HUES64 (cell line): ENCODE results near the gene HOXA13.

Experiments used
- H3K27ac ChIP-seq: 2 replicates; pipeline ENCODE4 v1.7.0; 2013; ENCODE audit warnings: low read depth, low read length, inconsistent platforms
- H3K27me3 ChIP-seq: 2 replicates; pipeline ENCODE4 v1.6.1; 2013; ENCODE audit warnings: mild to moderate bottlenecking, low read length; ENCODE audit not compliant: insufficient read depth
- H3K36me3 ChIP-seq: 2 replicates; pipeline ENCODE4 v1.6.1; 2013; ENCODE audit warnings: mild to moderate bottlenecking, low read length; ENCODE audit not compliant: insufficient read depth
- H3K4me1 ChIP-seq: 2 replicates; pipeline ENCODE4 v1.6.1; 2013; ENCODE audit warnings: mild to moderate bottlenecking, low read length, moderate library complexity; ENCODE audit not compliant: insufficient read depth
- H3K4me3 ChIP-seq: 2 replicates; pipeline ENCODE4 v1.5.1; 2013; ENCODE audit warnings: mild to moderate bottlenecking, low read length, moderate library complexity
- H3K9ac ChIP-seq: 2 replicates; pipeline ENCODE4 v1.6.1; 2013; ENCODE audit warnings: mild to moderate bottlenecking, low read depth, low read length
- H3K9me3 ChIP-seq: 2 replicates; pipeline ENCODE4 v1.6.1; 2013; ENCODE audit warnings: low read depth, low read length; ENCODE audit not compliant: insufficient read depth
- WGBS: fragments of 150-250, 120-280 bp; methylation state at CpG from one replicate; pipeline ENCODE4 v1.1.7; 2013; ENCODE audit warnings: missing lambda C conversion rate; 5-methylcytosine and 5-hydroxymethylcytosine counted together

The HOXA13 gene

DNA sequence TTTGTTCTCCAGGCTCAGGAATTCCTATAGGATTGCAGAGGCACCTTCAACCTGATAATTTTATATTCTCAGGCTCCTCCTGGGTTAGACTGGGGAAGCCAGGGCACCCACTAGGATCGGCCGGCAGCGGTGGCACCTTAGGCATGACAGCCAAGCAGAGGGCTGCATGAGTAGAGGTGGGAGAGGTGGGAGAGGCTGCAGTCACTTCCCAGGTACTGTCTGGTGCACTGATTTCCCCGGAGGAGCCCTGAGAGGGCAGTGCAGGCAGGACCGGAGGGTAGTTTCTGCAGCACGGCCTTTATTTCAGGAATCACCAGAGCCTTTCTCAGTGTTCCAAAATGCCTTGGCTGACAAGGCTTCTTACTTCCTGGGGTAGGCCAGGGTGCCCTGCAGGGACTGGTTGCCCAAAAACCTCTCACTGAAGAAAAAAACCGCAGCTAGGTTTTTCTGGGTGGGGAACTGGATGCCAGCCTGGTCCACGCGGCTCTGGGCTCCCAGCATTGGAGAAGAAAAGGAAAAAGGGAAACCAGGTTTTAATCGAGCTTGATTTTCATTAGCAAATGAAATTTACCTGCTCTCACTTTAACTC, 3.6 kb upstream of the HOXA13 start:
- Histone ChIP-seq H3K27me3 (peaks cover 100% of the 10 kb centered on the region), H3K4me1 (no peaks in the 10 kb centered on the region)

DNA sequence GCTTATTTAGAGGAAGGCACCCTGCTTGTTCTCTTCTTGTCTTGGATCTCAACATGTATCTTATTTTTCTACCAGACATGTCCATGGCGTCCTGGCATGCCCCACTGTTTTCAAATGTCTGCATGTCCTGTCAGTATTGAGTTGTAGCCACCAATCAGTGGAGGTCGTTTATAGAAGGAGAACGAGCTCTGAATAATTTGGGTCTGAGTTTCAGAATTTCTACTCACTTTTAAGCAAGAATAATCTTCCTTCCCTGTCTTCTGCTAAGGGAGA, 2.9 kb upstream of the HOXA13 start:
- H3K9me3 ChIP-seq = no peaks in the 10 kb centered on the region
- 11% methylated on average over 2 of the region's 3 CpGs for WGBS
- H3K4me1 ChIP-seq = no peaks in the 10 kb centered on the region
- no peak overlapping the region for H3K4me3 ChIP-seq
- H3K36me3 ChIP-seq = no peaks in the 10 kb centered on the region
- H3K27me3 ChIP-seq = peaks cover 100% of the 10 kb centered on the region
- no peak overlapping the region for H3K9ac ChIP-seq
- H3K27ac ChIP-seq = no peak overlapping the region

More for the DNA sequence above, 3.6 kb upstream of the HOXA13 start:
- Histone ChIP-seq H3K36me3 (no peaks in the 10 kb centered on the region), H3K27ac (no peak overlapping the region), H3K9me3 (no peaks in the 10 kb centered on the region), H3K9ac (no peak overlapping the region), H3K4me3 (no peak overlapping the region)
- WGBS = 17% methylated on average over 10 of the region's 10 CpGs

DNA sequence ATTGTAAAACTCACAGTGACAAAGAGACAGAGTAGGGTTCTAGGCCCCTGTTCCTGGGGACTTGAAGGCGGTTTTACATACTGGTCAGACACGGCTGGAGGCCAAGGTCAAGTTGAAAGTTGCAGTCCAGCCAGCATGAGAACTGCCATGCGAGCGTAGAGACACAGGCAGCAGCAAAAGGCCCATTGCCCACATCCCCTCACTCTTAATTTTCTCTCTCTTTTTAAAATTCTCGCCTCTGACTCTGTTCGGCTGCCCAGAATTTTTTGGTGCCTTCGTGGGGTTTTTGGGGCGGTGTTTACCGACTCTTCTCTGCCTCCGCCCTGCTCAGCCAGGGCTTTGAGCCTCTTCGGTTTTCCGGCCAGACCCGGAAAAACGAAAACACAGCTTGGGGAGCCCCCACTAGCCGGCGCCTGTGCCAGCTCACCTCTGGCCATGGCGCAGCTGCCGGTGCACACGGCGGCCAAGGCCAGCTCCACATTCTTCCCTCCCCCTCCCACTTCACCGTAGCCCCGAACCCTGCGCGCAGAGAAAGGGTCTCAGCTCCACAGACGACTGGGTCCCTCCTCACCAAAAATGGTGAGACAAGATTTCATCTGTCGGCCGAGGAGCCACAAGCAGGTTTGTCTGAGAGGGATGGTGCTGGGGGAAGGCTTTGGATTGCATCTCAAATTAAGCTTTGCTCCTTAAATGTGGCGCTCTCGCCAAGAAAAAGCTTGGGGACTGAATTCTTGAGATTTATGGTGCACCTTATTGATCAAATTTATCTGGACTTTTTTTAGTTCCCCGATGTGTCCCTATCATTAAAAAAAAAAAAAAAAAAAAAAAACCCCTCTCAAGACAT, 2.3 kb upstream of the HOXA13 start:
- 6% methylated on average over 30 of the region's 30 CpGs for WGBS
- no peaks in the 10 kb centered on the region for H3K4me1 ChIP-seq
- H3K9ac ChIP-seq = no peak overlapping the region
- no peak overlapping the region for H3K4me3 ChIP-seq
- H3K27ac ChIP-seq = no peak overlapping the region
- peaks cover 100% of the 10 kb centered on the region for H3K27me3 ChIP-seq
- no peaks in the 10 kb centered on the region for H3K36me3 ChIP-seq
- H3K9me3 ChIP-seq = no peaks in the 10 kb centered on the region

DNA sequence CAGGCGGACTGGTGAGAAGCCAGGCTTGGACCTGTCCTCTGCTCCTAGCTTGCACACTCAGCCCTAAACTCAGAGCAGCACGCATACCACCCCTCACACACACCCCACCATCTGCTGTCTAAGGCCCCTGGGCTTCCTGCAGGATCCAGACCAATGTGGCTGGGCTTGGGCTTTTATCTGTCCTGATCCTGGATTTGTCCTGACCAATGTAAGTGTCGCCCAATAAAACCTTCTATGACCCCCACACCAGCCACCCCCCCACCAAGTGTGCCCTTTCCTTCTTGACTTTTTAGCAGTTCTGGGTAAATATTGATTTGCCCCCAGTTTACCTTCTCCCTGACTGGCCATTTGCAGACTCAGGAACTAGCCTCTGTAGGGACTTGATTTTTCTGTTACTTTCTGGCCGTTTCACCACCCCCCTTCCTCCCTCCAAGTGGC, 1.7 kb upstream of the HOXA13 start:
- Histone ChIP-seq H3K27me3 (peaks cover 100% of the 10 kb centered on the region), H3K4me1 (no peaks in the 10 kb centered on the region), H3K27ac (no peak overlapping the region), H3K9ac (no peak overlapping the region), H3K4me3 (no peak overlapping the region), H3K36me3 (no peaks in the 10 kb centered on the region), H3K9me3 (no peaks in the 10 kb centered on the region)
- WGBS = 14% methylated on average over 4 of the region's 4 CpGs

DNA sequence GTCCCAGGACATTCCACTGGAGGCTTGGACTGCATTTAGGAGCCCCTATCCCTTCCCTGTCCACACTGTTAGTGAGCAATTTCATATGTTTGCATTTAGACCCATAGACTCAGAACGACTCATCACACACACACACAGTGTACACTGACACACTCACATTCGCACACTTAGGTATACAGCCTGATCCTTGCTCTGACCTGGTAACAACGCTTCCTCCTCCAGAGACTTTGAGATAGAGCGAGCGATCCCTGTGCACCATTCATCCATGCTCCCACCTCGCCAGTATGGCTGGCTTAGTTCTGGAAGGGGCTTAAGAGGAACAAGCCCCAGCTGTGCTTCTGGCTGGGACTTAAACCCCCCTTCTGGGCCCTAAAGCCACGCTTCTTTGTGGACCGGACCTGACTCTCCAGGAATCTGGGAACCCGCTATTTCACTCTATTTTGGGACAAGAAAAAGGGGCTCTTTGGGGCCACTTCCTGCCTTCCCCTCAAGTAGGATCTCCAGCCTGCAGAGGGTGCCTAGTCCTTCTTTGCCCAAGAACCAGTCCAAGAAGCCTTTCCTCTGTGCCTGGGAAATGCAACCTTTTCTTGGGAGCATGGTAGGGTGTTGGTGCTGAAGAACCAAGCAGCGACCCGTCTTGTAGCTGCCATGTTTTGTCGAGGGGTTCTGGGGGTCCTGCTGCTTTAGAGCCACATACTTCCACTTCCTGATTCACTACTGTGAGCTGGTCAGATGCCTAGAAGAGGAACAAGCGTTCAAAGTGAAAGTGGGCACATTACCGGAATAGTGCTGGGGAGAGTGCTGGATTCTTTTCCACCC, 1.1 kb upstream of the HOXA13 start:
- Histone ChIP-seq H3K4me1 (no peaks in the 10 kb centered on the region), H3K9me3 (no peaks in the 10 kb centered on the region), H3K27me3 (peaks cover 100% of the 10 kb centered on the region), H3K4me3 (no peak overlapping the region), H3K9ac (no peak overlapping the region), H3K36me3 (no peaks in the 10 kb centered on the region), H3K27ac (no peak overlapping the region)
- WGBS = 8% methylated on average over 14 of the region's 14 CpGs

DNA sequence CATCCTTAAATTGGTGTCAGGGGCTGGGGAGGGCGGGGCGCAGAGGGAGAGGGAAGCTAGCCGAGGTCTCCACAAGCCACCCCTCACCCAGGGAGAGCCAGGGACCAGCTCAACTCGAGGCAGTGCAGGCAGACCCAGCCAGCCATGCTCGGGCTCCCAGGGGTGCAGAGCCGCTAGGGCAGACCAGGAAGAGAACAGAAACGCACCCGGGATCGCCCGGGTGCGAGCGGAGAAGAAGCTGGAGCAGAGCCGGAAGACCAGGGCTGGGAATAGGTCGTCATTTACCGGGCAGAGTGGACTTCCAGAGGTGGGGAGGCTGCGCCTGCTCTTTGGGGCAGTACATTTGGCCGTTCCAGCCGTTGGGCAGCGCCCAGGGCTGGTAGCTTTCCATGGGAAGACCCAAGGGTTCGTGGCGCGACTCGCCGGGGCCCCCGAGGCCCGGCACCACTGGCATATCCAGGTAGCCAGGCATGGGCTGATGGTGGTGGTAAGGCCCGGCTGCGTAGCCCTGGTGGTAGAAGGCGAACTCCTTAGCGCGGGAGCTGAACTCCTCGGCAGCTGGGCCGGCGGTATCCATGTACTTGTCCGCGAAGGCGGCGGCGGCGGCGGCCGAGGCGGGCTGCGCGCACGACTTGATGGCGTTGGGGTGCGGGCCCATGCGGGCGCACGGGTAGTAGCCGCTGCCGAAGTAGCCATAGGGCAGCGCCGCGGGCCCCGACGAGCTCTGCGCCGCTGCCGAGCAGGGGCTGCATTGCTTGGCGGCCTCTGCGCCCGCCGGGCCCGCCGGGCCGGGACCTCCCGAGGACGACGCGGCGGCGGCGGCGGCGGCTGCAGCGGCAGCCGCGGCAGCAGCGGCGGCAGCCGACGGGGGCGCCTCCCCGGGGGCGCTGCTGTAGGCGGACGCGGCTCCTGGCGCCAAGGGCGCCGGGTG, 755 bp downstream of the HOXA13 start:
- no peak overlapping the region for H3K9ac ChIP-seq
- no peaks in the 10 kb centered on the region for H3K36me3 ChIP-seq
- WGBS = 2% methylated on average over 93 of the region's 93 CpGs
- no peaks in the 10 kb centered on the region for H3K4me1 ChIP-seq
- peaks cover 100% of the 10 kb centered on the region for H3K27me3 ChIP-seq
- H3K27ac ChIP-seq = no peak overlapping the region
- no peak overlapping the region for H3K4me3 ChIP-seq
- H3K9me3 ChIP-seq = no peaks in the 10 kb centered on the region

DNA sequence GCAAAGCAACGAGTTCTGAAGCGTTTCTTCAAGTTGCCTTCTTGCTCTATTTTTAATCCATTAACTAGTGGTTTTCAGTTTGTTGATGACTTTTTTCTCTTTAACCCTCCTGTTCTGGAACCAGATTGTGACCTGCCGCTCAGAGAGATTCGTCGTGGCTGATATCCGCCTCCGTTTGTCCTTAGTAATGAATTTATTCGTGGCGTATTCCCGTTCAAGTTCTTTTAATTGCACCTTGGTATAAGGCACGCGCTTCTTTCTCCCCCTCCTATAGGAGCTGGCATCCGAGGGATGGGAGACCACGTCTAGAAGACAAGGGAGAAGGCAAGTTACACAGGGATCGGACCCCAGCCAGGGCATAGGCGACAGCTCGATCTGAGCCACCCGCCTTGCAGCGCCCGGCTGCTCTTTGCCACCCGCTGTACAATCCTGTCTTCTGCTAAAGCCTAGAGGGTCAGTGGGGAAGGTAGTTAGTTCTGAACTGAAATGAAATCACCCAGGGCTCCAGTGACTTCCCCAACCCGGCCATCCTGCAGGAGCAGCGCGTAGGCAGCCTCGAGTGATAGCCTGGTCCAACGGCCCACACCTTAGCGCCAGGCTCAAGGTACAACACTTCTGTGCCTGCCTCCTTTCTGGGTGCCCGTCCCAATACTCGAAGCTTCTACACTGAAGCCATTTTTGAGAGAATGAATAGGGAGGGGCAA, 1.6 kb downstream of the HOXA13 start:
- Histone ChIP-seq H3K4me1 (no peaks in the 10 kb centered on the region), H3K4me3 (no peak overlapping the region), H3K9me3 (no peaks in the 10 kb centered on the region), H3K27me3 (peaks cover 100% of the 10 kb centered on the region), H3K36me3 (no peaks in the 10 kb centered on the region), H3K9ac (no peak overlapping the region), H3K27ac (no peak overlapping the region)
- WGBS = 7% methylated on average over 29 of the region's 29 CpGs

DNA sequence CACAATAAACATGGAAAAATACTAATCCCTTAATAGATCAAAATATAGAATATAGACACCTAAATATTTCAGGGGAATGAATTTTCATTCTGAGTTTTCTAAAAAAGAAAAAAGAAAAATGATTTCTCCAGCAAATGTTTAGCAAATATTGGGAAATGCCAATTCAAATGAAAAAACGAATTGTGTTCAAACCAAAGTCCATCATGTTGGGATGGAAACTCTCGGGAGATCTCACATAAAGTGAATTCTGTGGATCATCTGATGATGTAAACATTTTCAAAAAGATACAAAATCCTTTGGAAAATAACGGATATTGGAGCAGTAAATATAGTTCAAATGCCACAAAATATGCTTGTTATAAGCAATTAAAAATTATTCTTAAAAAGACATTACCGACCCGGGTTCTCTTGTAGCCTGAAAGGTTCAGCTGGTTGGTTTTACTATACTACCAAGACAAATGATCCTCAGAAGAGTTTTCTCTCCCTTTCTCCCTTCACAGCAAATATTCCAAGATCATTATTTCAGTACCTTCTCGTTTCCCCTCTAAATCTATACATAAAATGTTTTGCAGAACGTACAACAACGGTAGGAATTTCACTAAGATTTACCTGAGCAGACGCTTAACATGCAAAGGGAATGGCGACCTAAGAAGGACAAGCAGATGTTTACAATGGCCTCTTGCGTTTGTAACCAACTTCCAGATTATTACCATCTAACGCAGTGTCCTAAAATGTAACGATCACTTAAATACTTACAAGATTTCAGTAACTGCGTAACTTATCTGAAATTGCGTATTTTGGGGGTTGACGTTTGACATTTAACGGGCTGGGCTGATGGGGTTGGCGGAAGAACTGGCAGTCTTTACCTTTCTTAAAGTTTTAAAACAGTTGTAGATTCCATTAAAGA, 2.5 kb downstream of the HOXA13 start:
- Histone ChIP-seq H3K9ac (no peak overlapping the region), H3K27me3 (peaks cover 100% of the 10 kb centered on the region), H3K27ac (no peak overlapping the region), H3K36me3 (no peaks in the 10 kb centered on the region), H3K4me3 (no peak overlapping the region), H3K4me1 (no peaks in the 10 kb centered on the region), H3K9me3 (no peaks in the 10 kb centered on the region)
- 22% methylated on average over 17 of the region's 18 CpGs for WGBS

DNA sequence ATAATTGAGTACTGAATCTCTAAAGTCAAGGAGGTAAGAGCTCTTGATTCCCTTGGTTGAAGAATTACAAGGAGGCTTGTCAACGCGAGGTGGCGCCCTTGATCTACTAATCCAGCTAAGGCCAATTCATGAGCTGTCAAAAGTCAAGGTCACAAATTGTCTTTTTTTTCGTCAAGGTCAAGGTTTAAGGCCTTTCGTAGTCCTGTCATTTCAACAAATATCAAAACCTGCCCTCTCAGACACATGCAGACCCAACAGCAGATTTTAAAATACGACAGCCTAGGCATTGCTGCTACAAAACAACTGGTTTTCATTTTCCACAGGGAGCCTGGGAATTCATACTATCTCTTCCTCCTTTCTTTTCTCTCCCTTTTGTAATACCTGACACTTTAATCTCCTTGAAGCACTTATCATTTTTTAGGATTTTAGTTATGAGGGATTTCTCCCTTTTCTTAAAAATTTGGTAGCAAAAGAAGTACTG, 3.6 kb downstream of the HOXA13 start:
- no peak overlapping the region for H3K4me3 ChIP-seq
- H3K27me3 ChIP-seq = peaks cover 100% of the 10 kb centered on the region
- 2% methylated on average over 6 of the region's 6 CpGs for WGBS

More for the DNA sequence above, 3.6 kb downstream of the HOXA13 start:
- Histone ChIP-seq H3K9me3 (no peaks in the 10 kb centered on the region), H3K27ac (no peak overlapping the region), H3K9ac (no peak overlapping the region), H3K4me1 (no peaks in the 10 kb centered on the region), H3K36me3 (no peaks in the 10 kb centered on the region)
